Ishikawa (cell line): ENCODE results near the gene BBS2.

Experiments
- CEBPB ChIP-seq: IDR thresholded peaks from 2 replicates; pipeline ENCODE4 v1.6.1; 2012
- CREB1 ChIP-seq: IDR thresholded peaks from 2 replicates; pipeline ENCODE4 v1.6.1; 2012; ENCODE audit warnings: low read depth
- EGR1 ChIP-seq: IDR thresholded peaks from 2 replicates; pipeline ENCODE4 v1.6.1; 2012
- EP300 ChIP-seq: IDR thresholded peaks from 2 replicates; pipeline ENCODE4 v1.6.1; 2012; ENCODE audit warnings: borderline replicate concordance
- FOXM1 ChIP-seq: IDR thresholded peaks from 2 replicates; pipeline ENCODE4 v1.6.1; 2012; ENCODE audit warnings: low read depth, borderline replicate concordance
- MAX ChIP-seq: IDR thresholded peaks from 2 replicates; pipeline ENCODE4 v1.6.1; 2012
- NFIC ChIP-seq: IDR thresholded peaks from 2 replicates; pipeline ENCODE4 v1.6.1; 2012
- RAD21 ChIP-seq: IDR thresholded peaks from 2 replicates; pipeline ENCODE4 v1.6.1; 2012; ENCODE audit warnings: low read depth
- TAF1 ChIP-seq: IDR thresholded peaks from 2 replicates; pipeline ENCODE4 v1.6.1; 2012; ENCODE audit warnings: low read depth, mild to moderate bottlenecking
- TCF12 ChIP-seq: IDR thresholded peaks from 2 replicates; pipeline ENCODE4 v1.6.1; 2012; ENCODE audit warnings: low read depth
- TEAD4 ChIP-seq: IDR thresholded peaks from 2 replicates; pipeline ENCODE4 v1.6.1; 2012
- YY1 ChIP-seq: IDR thresholded peaks from 2 replicates; pipeline ENCODE4 v1.6.1; 2012; ENCODE audit warnings: low read depth
- ZBTB7A ChIP-seq: IDR thresholded peaks from 2 replicates; pipeline ENCODE4 v1.6.1; 2012; ENCODE audit warnings: low read depth
- TF ChIP-seq, protein P1 (sequence below): IDR thresholded peaks from 2 replicates; pipeline ENCODE4 v1.6.1; 2012; ENCODE audit warnings: low read depth, mild to moderate bottlenecking
- TF ChIP-seq, protein P2 (sequence below): IDR thresholded peaks from 2 replicates; pipeline ENCODE4 v1.6.1; 2012

The BBS2 gene

DNA sequence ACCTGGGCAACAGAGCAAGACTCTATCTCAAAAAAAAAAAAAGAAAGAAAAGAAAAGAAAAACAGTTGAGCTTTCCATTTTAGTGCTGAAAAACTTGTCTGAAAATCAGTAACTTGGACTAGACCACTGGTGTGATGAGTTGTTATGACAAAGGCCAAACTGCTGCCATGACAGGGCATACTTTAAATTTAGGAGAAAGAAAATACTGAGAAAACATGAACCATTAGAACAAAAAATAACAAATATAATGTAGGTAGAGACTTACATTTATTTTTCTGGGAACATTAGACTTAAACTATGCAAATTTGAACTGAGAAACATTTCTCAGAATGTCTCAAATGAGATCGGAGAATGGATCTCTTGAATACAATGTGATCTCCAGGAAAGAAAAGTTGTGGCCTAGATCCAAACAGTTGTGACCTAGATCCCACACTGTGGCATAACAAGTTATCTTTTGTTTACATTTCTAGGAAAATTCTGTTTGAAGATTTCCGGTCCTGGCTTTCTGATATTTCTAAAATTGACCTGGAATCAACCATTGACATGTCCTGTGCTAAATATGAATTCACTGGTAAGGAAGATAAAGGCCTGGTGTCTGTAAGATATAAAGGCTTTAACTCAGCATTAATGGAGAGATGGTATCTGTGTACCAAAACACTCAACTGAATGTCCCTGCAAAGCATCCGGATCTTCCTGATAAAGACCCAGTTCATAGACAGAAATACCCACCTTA, 57.6 kb downstream of the BBS2 start:
- TF ChIP-seq RAD21 (no peak), ZBTB7A (no peak)

GRCh38 chr16:56460101-56460500, 59.7 kb downstream of the BBS2 start:
- TF ChIP-seq ZBTB7A (no peak), TCF12 (no peak), MAX (no peak), EGR1 (no peak), TAF1 (no peak), TEAD4 (no peak), YY1 (no peak), NFIC (no peak), CREB1 (no peak), EP300 (no peak), CEBPB (no peak), FOXM1 (no peak), RAD21 (no peak)
- TF ChIP-seq, protein P1, sequence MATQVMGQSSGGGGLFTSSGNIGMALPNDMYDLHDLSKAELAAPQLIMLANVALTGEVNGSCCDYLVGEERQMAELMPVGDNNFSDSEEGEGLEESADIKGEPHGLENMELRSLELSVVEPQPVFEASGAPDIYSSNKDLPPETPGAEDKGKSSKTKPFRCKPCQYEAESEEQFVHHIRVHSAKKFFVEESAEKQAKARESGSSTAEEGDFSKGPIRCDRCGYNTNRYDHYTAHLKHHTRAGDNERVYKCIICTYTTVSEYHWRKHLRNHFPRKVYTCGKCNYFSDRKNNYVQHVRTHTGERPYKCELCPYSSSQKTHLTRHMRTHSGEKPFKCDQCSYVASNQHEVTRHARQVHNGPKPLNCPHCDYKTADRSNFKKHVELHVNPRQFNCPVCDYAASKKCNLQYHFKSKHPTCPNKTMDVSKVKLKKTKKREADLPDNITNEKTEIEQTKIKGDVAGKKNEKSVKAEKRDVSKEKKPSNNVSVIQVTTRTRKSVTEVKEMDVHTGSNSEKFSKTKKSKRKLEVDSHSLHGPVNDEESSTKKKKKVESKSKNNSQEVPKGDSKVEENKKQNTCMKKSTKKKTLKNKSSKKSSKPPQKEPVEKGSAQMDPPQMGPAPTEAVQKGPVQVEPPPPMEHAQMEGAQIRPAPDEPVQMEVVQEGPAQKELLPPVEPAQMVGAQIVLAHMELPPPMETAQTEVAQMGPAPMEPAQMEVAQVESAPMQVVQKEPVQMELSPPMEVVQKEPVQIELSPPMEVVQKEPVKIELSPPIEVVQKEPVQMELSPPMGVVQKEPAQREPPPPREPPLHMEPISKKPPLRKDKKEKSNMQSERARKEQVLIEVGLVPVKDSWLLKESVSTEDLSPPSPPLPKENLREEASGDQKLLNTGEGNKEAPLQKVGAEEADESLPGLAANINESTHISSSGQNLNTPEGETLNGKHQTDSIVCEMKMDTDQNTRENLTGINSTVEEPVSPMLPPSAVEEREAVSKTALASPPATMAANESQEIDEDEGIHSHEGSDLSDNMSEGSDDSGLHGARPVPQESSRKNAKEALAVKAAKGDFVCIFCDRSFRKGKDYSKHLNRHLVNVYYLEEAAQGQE = no peak
- TF ChIP-seq, protein P2, sequence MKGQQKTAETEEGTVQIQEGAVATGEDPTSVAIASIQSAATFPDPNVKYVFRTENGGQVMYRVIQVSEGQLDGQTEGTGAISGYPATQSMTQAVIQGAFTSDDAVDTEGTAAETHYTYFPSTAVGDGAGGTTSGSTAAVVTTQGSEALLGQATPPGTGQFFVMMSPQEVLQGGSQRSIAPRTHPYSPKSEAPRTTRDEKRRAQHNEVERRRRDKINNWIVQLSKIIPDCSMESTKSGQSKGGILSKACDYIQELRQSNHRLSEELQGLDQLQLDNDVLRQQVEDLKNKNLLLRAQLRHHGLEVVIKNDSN = no peak

DNA sequence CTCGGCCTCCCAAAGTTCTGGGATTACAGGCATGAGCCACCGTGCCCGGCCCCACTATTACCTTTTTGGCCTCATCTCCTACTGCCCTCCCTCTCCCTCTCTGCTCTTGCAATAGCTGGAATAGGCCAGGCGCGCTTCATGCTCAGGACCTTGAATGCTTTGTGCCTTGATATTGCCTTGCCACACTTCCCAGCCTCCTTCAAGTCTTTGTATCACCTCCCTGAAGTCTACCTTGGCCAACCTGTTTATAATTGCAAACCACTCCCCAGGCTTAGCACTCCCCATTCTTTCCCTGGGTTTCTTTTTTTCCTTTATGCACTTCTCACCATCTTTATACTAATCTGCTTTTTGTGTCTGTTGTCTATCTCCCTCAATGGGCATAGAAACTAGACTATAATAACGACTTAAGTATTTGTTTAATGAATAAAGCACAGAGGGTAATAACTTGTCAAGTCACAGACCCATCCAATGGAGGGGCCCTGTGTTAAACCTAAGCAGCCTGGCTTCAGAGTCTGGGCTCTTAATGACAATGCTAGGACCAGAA, 61.8 kb downstream of the BBS2 start:
- TF ChIP-seq EGR1 (no peak), FOXM1 (no peak), CREB1 (no peak)
- TF ChIP-seq, protein P1 = no peak

DNA sequence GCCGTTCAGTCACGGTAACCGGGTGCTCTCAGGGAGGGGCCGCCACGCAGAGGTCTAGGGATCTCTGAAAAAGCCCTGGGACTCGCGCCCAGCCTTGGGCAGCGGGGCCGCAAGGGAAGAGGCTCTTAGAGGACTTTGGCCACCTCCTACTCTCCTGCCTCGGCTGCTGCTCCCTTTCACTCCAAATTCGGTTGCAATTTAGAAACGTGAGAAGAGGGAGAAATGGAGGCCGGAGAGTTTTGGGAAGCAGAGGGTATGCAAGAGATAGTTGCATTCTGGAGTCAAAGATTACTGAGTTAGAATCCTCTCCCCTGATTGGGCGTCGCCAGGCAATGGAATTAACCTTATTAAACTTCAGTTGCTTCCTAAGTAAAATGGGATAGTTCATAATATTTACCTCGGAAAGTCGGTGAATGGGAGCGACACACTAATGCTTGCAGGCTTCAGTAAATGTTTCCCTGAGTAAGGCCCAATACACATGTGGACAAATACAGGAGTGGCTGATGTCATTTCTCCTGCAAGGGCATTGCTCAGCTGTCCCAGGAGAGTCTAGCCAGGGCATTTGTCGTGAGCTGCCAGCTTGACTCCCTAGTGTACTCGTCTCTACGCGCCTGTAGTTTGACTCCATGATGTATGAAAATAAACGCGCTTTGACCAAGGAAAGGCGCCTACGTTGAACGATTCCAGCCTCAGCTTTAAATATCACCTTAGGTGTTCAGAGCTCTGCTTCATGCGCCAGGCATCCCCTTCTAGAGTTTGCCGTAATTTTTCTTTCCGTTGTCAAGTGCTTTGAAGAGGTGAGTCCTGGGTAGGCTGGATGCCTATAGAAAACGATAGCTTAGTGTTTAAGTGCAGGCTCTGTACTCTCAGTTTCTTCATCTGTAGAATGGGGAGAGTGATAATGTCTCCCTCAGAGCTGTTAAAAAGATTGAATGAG, 67.8 kb downstream of the BBS2 start:
- TF ChIP-seq TAF1 = no peak; the same call in 1 of the 2 replicates

GRCh38 chr16:56450986-56451752, 68.7 kb downstream of the BBS2 start, which contains the start of the genes NUDT21 and OGFOD1:
NUDT21 (minus strand) TSS chr16:56451332; CDS start chr16:56451202, 130 bp downstream.
OGFOD1 (plus strand) TSS chr16:56451554; CDS start chr16:56451613, 59 bp downstream.
- TF ChIP-seq RAD21 (no peak), TCF12 (peak; percentile 31; the same call in 1 of the 2 replicates), TEAD4 (no peak), CEBPB (no peak), YY1 (peak; percentile 95), TAF1 (peak; percentile 85), CREB1 (no peak; the same call in 1 of the 2 replicates), EGR1 (peak; percentile 57; the same call in 1 of the 2 replicates), NFIC (no peak), MAX (peak; percentile 28), EP300 (no peak)
- TF ChIP-seq, protein P2 = no peak
- TF ChIP-seq, protein P1 = 0 out of 2 replicates have a peak, but pooled peaks have one; percentile 17
